Measurements from ENCODE around the gene AQP10. TPM values are rescaled to one million over a fixed set of nuclear protein-coding genes. Genes with fewer than 3 reads are reported as not detected.
A peak's percentile ranks its signal among the peaks of the same experiment; 100 is the strongest.

The AQP10 gene
- total RNA-seq, 1 experiment from 2014 or later: not detected

GRCh38 chr1:154352581-154353459 lies 31.9 kb downstream of the AQP10 start:
- Histone ChIP-seq H3K27me3 (replicated peaks; ENCODE audit: insufficient read depth, low read depth, low read length, poor library complexity) (no peaks in the 10 kb centered on the region), H3K27ac (ENCODE audit: low read depth, low read length, poor library complexity, severe bottlenecking) (no peak overlapping the region), H3K9me3 (ENCODE audit: low read depth, low read length, poor library complexity, severe bottlenecking) (no peaks in the 10 kb centered on the region), H3K36me3 (ENCODE audit: insufficient read depth, low read length, poor library complexity, severe bottlenecking) (peaks cover 7% of the 10 kb centered on the region), H3K4me3 (ENCODE audit: low read depth, low read length, poor library complexity, severe bottlenecking) (peak overlapping the region; percentile 49), H3K4me1 (ENCODE audit: insufficient read depth, low read length, poor library complexity, severe bottlenecking) (peaks cover 12% of the 10 kb centered on the region)
- intact Hi-C loops (cut with micrococcal nuclease; ENCODE audit: unreplicated experiment): no loop called here
- no TSS peak for BruUV-seq (replicated peaks)
- POLR2A ChIA-PET (ENCODE audit: low non-redundant PET): no interaction called here
- DNase-seq (ENCODE audit: low spot score): peak; percentile 56
- TF ChIP-seq CTCF (conservative IDR thresholded peaks at IDR 0.05; ENCODE audit: low read depth, low read length): no peak
- CTCF ChIA-PET: interaction anchor here (1.0 kb wide), 1 partner anchor 18 kb away, joined by 3 read pairs; no protein-coding TSS in a partner anchor

- ChIA-PET CTCF (interaction anchor here (0.7 to 1.0 kb wide), 2 partner anchors 19 to 646 kb away, joined by 3 read pairs; no protein-coding TSS in a partner anchor), POLR2A (ENCODE audit: low non-redundant PET) (no interaction called here)
- BruUV-seq (replicated peaks): no TSS peak
- Histone ChIP-seq H3K27me3 (replicated peaks; ENCODE audit: insufficient read depth, low read depth, low read length, poor library complexity) (no peaks in the 10 kb centered on the region), H3K36me3 (ENCODE audit: insufficient read depth, low read length, poor library complexity, severe bottlenecking) (peaks cover 3% of the 10 kb centered on the region), H3K9me3 (ENCODE audit: low read depth, low read length, poor library complexity, severe bottlenecking) (no peaks in the 10 kb centered on the region), H3K4me1 (ENCODE audit: insufficient read depth, low read length, poor library complexity, severe bottlenecking) (peaks cover 12% of the 10 kb centered on the region), H3K27ac (ENCODE audit: low read depth, low read length, poor library complexity, severe bottlenecking) (no peak overlapping the region), H3K4me3 (ENCODE audit: low read depth, low read length, poor library complexity, severe bottlenecking) (peak overlapping the region; percentile 49)
- TF ChIP-seq EZH2 (IDR thresholded peaks at IDR 0.05; ENCODE audit: borderline replicate concordance, low read depth, low read length, poor library complexity, severe bottlenecking) (no peak), CTCF (conservative IDR thresholded peaks at IDR 0.05; ENCODE audit: low read depth, low read length) (peak; percentile 42)
- intact Hi-C loops (cut with micrococcal nuclease; ENCODE audit: unreplicated experiment): no loop called here
- DNase-seq (ENCODE audit: low spot score): peak; percentile 33
Observed at GRCh38 chr1:154353460-154353904, 32.6 kb downstream of the AQP10 start.

- BruUV-seq (replicated peaks): no TSS peak
- no peaks in the 10 kb centered on the region for H3K27me3 ChIP-seq (replicated peaks; ENCODE audit: insufficient read depth, low read depth, low read length, poor library complexity)
- H3K4me1 ChIP-seq (ENCODE audit: insufficient read depth, low read length, poor library complexity, severe bottlenecking): peaks cover 12% of the 10 kb centered on the region
- TF ChIP-seq CTCF (conservative IDR thresholded peaks at IDR 0.05; ENCODE audit: low read depth, low read length) (no peak), EZH2 (IDR thresholded peaks at IDR 0.05; ENCODE audit: borderline replicate concordance, low read depth, low read length, poor library complexity, severe bottlenecking) (no peak)
- POLR2A ChIA-PET (ENCODE audit: low non-redundant PET): no interaction called here
- no peaks in the 10 kb centered on the region for H3K9me3 ChIP-seq (ENCODE audit: low read depth, low read length, poor library complexity, severe bottlenecking)
- no peak for DNase-seq (ENCODE audit: low spot score)
- CTCF ChIA-PET: interaction anchor here (0.7 kb wide), 1 partner anchor 646 kb away, joined by 3 read pairs; no protein-coding TSS in a partner anchor
- H3K27ac ChIP-seq (ENCODE audit: low read depth, low read length, poor library complexity, severe bottlenecking): no peak overlapping the region
- intact Hi-C loops (cut with micrococcal nuclease; ENCODE audit: unreplicated experiment): no loop called here
- no peaks in the 10 kb centered on the region for H3K36me3 ChIP-seq (ENCODE audit: insufficient read depth, low read length, poor library complexity, severe bottlenecking)
- no peak overlapping the region for H3K4me3 ChIP-seq (ENCODE audit: low read depth, low read length, poor library complexity, severe bottlenecking)
Observed at GRCh38 chr1:154353966-154354365, 33.1 kb downstream of the AQP10 start.

Data from A673 (cell line).